ENCODE data around the gene HDAC11.

HDAC11 gene

GRCh38 chr3:13548696-13549622, 68.9 kb downstream of the HDAC11 start, which contains the start of gene FBLN2:
Gene FBLN2 (plus strand): TSS chr3:13549125. CDS start chr3:13570356, 21,231 bp downstream.
- ChIA-PET POLR2A (interaction anchor here (0.6 kb wide), 1 partner anchor 12 kb away, joined by 3 read pairs; no protein-coding TSS in a partner anchor), CTCF (interaction anchor here (2.5 kb wide), 1 partner anchor 9 kb away, joined by 7 read pairs; no protein-coding TSS in a partner anchor)
- H3K4me3 ChIP-seq (ENCODE audit: low read depth, low read length) = peak within 1 kb of the TSS; percentile 53
- no peak for DNase-seq (ENCODE audit: low read depth, low spot score)
- TF ChIP-seq CTCF (IDR thresholded peaks at IDR 0.05; ENCODE audit: insufficient read depth, low read length, missing control alignments) = no peak

DNA sequence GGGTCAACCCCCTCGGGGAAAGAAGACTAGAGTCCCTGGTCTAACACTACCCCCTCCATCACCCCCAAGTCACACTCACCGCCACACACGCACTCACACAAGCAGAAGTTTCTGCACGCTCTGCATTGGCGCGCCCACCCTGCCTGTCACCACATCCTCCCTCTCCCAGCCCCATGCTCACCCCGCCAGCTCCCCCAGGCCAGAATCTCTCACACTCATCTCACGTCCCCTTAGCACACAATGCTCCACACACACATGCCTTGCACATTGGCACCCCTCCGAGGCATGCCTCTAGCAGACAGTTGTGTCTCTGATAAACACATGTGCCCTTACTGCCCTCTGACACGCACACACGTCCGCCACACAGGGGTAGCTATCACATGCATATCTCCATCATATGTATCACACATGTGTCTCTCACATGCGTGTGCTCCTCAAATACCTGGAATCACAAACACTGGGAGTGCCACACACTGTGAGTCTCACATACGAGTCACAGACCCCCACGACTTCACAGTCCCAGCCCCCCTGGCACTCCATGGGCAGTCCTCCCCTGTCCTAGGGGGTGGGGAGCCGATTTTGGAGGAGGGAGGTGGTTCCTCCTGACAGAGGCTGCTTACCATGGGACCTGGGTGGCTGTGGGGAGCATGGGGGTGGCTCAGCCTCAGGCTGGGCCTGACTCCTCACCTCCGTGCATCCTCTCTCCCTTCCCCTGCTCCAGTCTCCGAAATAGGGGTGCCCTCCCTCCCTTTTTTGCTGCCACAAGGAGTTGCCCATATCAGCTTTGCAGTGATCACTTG, 69.7 kb downstream of the HDAC11 start:
- POLR2A ChIA-PET = interaction anchor here (0.7 kb wide), 1 partner anchor 74 kb away, joined by 3 read pairs; no protein-coding TSS in a partner anchor
- CTCF ChIA-PET = interaction anchor here (1.3 to 2.5 kb wide), 3 partner anchors 10 to 98 kb away, joined by 4 to 7 read pairs (median 7); no protein-coding TSS in a partner anchor
- H3K4me3 ChIP-seq (ENCODE audit: low read depth, low read length) = peak overlapping the region; percentile 51
- no peak for TF ChIP-seq CTCF (IDR thresholded peaks at IDR 0.05; ENCODE audit: insufficient read depth, low read length, missing control alignments)
- DNase-seq (ENCODE audit: low read depth, low spot score) = no peak

DNA sequence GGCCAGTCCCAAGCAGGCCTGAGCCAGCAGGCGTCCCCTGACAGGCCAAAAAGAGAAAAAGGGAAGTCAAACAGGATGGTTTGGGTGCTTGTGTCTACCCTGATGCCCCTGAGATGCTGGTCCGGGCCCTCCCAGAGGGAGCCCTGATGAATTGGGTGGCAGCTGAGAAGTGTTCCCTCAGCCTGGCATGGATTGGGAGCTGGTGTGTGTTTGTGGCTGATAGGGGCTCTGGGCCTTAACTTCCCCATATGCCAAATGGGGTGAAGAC, 70.3 kb downstream of the HDAC11 start:
- no peak for TF ChIP-seq CTCF (IDR thresholded peaks at IDR 0.05; ENCODE audit: insufficient read depth, low read length, missing control alignments)
- peak overlapping the region; percentile 27 for H3K4me3 ChIP-seq (ENCODE audit: low read depth, low read length)
- CTCF ChIA-PET = interaction anchor here (1.3 to 2.5 kb wide), 4 partner anchors 10 to 97 kb away, joined by 4 to 7 read pairs (median 6); no protein-coding TSS in a partner anchor
- no peak for DNase-seq (ENCODE audit: low read depth, low spot score)
- POLR2A ChIA-PET = interaction anchor here (0.7 kb wide), 1 partner anchor 74 kb away, joined by 3 read pairs; no protein-coding TSS in a partner anchor

- TF ChIP-seq CTCF (IDR thresholded peaks at IDR 0.05; ENCODE audit: insufficient read depth, low read length, missing control alignments) = no peak
- ChIA-PET CTCF (interaction anchor here (1.2 to 2.0 kb wide), 4 partner anchors 9 to 97 kb away, joined by 4 to 7 read pairs (median 4); no protein-coding TSS in a partner anchor), POLR2A (no interaction called here)
- no peak for DNase-seq (ENCODE audit: low read depth, low spot score)
- no peak overlapping the region for H3K4me3 ChIP-seq (ENCODE audit: low read depth, low read length)
Measured at GRCh38 chr3:13550791-13551360, 70.8 kb downstream of the HDAC11 start.

DNA sequence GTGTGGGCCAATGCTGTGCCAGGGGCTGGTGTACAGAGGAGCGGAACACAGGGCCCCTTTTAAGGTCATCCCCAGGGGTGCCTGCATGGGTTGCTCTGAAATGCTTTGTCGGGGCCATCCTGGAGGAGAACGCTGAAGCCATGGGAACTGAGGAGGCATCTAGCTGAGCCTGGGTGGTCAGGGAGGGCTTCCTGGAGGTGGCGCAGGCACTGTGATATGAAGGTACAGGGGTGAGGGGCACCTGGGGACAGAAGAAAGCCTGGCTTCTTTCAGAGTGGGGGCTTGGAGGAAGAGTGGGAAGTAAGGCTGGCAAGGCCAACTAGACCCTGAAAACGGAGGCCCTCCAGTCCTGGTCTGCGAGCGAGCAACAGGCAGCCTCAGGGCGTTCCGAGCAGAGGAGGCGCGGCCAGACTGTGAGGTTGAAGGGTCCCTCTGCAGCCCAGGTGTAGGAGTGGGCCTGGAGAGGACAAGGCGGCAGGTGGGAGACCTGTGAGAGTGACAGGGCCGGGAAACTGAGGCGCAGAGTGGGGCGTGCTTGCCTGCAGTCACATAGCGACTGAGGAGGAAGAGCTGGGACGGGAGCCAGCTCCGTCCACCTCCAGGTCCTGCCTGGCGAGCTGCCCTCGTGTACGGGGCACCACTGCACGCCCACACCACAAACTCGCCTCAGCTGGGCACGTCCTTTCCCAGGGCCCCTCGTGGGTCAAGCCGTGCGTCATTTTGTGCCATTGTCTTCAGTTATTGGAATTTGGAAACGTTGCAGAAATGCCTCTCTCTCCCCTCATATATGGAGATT, 72.9 kb downstream of the HDAC11 start:
- H3K4me3 ChIP-seq (ENCODE audit: low read depth, low read length) = no peak overlapping the region
- ChIA-PET CTCF (interaction anchor here (1.7 kb wide), 1 partner anchor 95 kb away, joined by 5 read pairs; no protein-coding TSS in a partner anchor), POLR2A (no interaction called here)
- no peak for TF ChIP-seq CTCF (IDR thresholded peaks at IDR 0.05; ENCODE audit: insufficient read depth, low read length, missing control alignments)
- DNase-seq (ENCODE audit: low read depth, low spot score) = no peak
